Endothelial cell of umbilical vein (primary cell): ENCODE results near the gene DIS3L2. TPM values are rescaled to one million over a fixed set of nuclear protein-coding genes. Genes with fewer than 3 reads are reported as not detected.

ENCODE experiments used
- BruUV-seq: library from RNA; stranded (reverse); fragments of 400-500 nt; replicated peaks from 2 replicates; lab custom pipeline; 2021; lab: Mats Ljungman, UMichigan
- CTCF ChIA-PET: fragments of 300-600, 350-600 bp; sonication (Branson Sonifier 250); formaldehyde crosslinking; loops from one replicate; lab custom pipeline; 2021; ENCODE audit warnings: antibody characterized with exemption, inconsistent platforms; lab: Charles Lee
- POLR2A ChIA-PET: fragments of 300-600, 350-600 bp; sonication (Branson Sonifier 250); formaldehyde crosslinking; loops from one replicate; lab custom pipeline; 2021; ENCODE audit warnings: antibody characterized with exemption, inconsistent platforms; lab: Charles Lee
- DNase-seq: peaks from one replicate; pipeline ENCODE4 v3.0.0-alpha.2; 2011; ENCODE audit warnings: low read depth, low spot score
- FAIRE-seq: peaks from 2 replicates; lab custom pipeline; 2011; peaks lifted over from hg19 to GRCh38; lab: Jason Lieb, UNC
- H2AFZ ChIP-seq: 2 replicates; pipeline ENCODE4 v1.6.0; 2012; ENCODE audit warnings: low read depth, low read length, control low read depth, inconsistent platforms
- H3K27ac ChIP-seq: 2 replicates; pipeline ENCODE4 v1.5.1; 2011; ENCODE audit warnings: low read depth, mild to moderate bottlenecking, control low read depth, low read length, moderate library complexity; ENCODE audit not compliant: insufficient read depth
- H3K27me3 ChIP-seq, 2 experiments: 2 replicates each; pipeline versions ENCODE4 v1.6.0 to v1.6.1; 2011; ENCODE audit warnings: low read length in 2 of 2, mixed read lengths in 1 of 2; ENCODE audit not compliant: control insufficient read depth in 2 of 2, insufficient read depth in 2 of 2
- H3K36me3 ChIP-seq, 2 experiments: 2 replicates in 1 of 2; 3 replicates in 1 of 2; pipeline ENCODE4 v1.5.1; 2011; ENCODE audit warnings: low read length in 2 of 2, mild to moderate bottlenecking in 1 of 2, moderate library complexity in 1 of 2; ENCODE audit not compliant: control insufficient read depth in 2 of 2, insufficient read depth in 2 of 2; ENCODE audit errors: extremely low read depth in 1 of 2
- H3K4me1 ChIP-seq: 3 replicates; pipeline ENCODE4 v1.5.1; 2011; ENCODE audit warnings: mild to moderate bottlenecking, low read length; ENCODE audit not compliant: control insufficient read depth, insufficient read depth; ENCODE audit errors: extremely low read depth
- H3K4me2 ChIP-seq: 2 replicates; pipeline ENCODE4 v1.6.1; 2011; ENCODE audit warnings: low read length, control low read depth, mixed read lengths; ENCODE audit not compliant: insufficient read depth
- H3K4me3 ChIP-seq, 3 experiments: fragments of 200-600 bp in 1 of 3; sonication (generic), shearing (Covaris generic) in 1 of 3; replicated peaks in 1 of 3; 2 replicates each; pipeline ENCODE4 v1.5.1; 2011 to 2016; ENCODE audit warnings: control low read depth in 3 of 3, low read length in 3 of 3, mild to moderate bottlenecking in 2 of 3, inconsistent platforms in 1 of 3, low read depth in 1 of 3, moderate library complexity in 1 of 3; ENCODE audit not compliant: insufficient read depth in 1 of 3
- H3K79me2 ChIP-seq: 2 replicates; pipeline ENCODE4 v1.6.0; 2012; ENCODE audit warnings: low read length, inconsistent platforms; ENCODE audit not compliant: control insufficient read depth, insufficient read depth
- H3K9ac ChIP-seq: replicated peaks from 2 replicates; pipeline ENCODE3; 2011; ENCODE audit warnings: low read length, control low read depth; ENCODE audit not compliant: insufficient read depth; ENCODE audit errors: extremely low read depth
- H3K9me1 ChIP-seq: replicated peaks from 3 replicates; pipeline ENCODE4 v1.6.0; 2011; ENCODE audit warnings: mild to moderate bottlenecking, low read length; ENCODE audit not compliant: control insufficient read depth, insufficient read depth; ENCODE audit errors: extremely low read depth
- H3K9me3 ChIP-seq: replicated peaks from 2 replicates; pipeline ENCODE4 v1.5.1; 2012; ENCODE audit warnings: low read length, inconsistent platforms; ENCODE audit not compliant: control insufficient read depth, insufficient read depth
- H4K20me1 ChIP-seq: replicated peaks from 2 replicates; pipeline ENCODE3; 2011; ENCODE audit warnings: mild to moderate bottlenecking, low read length; ENCODE audit not compliant: control insufficient read depth, insufficient read depth; ENCODE audit errors: extremely low read depth
- CTCF ChIP-seq, 2 donors: IDR thresholded peaks; 1 replicate in 1 of 2; 2 replicates in 1 of 2; pipeline ENCODE4 v1.5.1; 2011; ENCODE audit warnings: low read length in 2 of 2, mild to moderate bottlenecking in 2 of 2, moderate library complexity in 2 of 2, control low read depth in 1 of 2, inconsistent platforms in 1 of 2, low read depth in 1 of 2; ENCODE audit not compliant: insufficient read depth in 1 of 2; ENCODE audit errors: extremely low read depth in 1 of 2
- EZH2 ChIP-seq: IDR thresholded peaks from 2 replicates; pipeline ENCODE4 v1.6.1; 2012; ENCODE audit warnings: borderline replicate concordance, low read depth, mild to moderate bottlenecking, moderate library complexity, low read length, inconsistent platforms; ENCODE audit not compliant: severe bottlenecking
- FOS ChIP-seq: IDR thresholded peaks from 2 replicates; pipeline ENCODE4 v1.6.1; 2011; ENCODE audit warnings: mild to moderate bottlenecking, low read length, moderate library complexity, borderline replicate concordance; ENCODE audit not compliant: insufficient read depth
- GATA2 ChIP-seq: IDR thresholded peaks from 2 replicates; pipeline ENCODE4 v1.7.0; 2011; ENCODE audit warnings: low read depth, mild to moderate bottlenecking, moderate library complexity, mixed read lengths, low read length; ENCODE audit not compliant: insufficient read length, insufficient read depth
- JUN ChIP-seq: IDR thresholded peaks from 2 replicates; pipeline ENCODE4 v1.6.1; 2011; ENCODE audit warnings: borderline replicate concordance, low read depth; ENCODE audit not compliant: insufficient read length, insufficient read depth
- MAX ChIP-seq: IDR thresholded peaks from 2 replicates; pipeline ENCODE4 v1.6.1; 2011; ENCODE audit not compliant: insufficient read depth, insufficient read length
- MYC ChIP-seq: IDR thresholded peaks from one replicate; pipeline ENCODE4 v1.6.1; 2011; ENCODE audit warnings: mild to moderate bottlenecking, low read depth, low read length
- POLR2A ChIP-seq: IDR thresholded peaks from 2 replicates; pipeline ENCODE4 v1.6.1; 2012; ENCODE audit warnings: low read depth, mild to moderate bottlenecking, control low read depth, low read length
- POLR2AphosphoS5 ChIP-seq: IDR thresholded peaks from 2 replicates; pipeline ENCODE4 v1.6.1; 2012; ENCODE audit warnings: low read depth, mild to moderate bottlenecking, control low read depth, low read length, moderate library complexity; ENCODE audit not compliant: insufficient read depth
- dilution Hi-C: fragments of 300-500 bp; cut with MboI; formaldehyde crosslinking; loops from one replicate; pipeline ENCODE4 v1.15.0; 2019; ENCODE audit warnings: low sequenced_read_pairs; ENCODE audit not compliant: extremely low pct_ligation_motif_present
- intact Hi-C: fragments of 100-400 bp; cut with micrococcal nuclease; formaldehyde crosslinking; loops from one replicate; pipeline ENCODE4 v1.10.0; 2022
- polyA plus RNA-seq, 4 experiments: library from polyadenylated mRNA; depleted of rRNA in 3 of 4; stranded (reverse) in 3 of 4; unstranded in 1 of 4; fragments of >200 nt; gene quantifications; 2 replicates each; pipeline versions ENCODE4 v1.2.1 to v1.2.3, GENCODE V29; 2011 to 2012; ENCODE audit warnings: missing spikeins in 1 of 4
- total RNA-seq: library from RNA; stranded (reverse); gene quantifications from 2 replicates; pipeline ENCODE4 v1.2.3, GENCODE V29; 2021

The DIS3L2 gene
- total and polyA plus RNA-seq, 2 donors (not counting 3 experiments of a cell fraction or from before 2014, with no cell fraction given) = 14.6 to 31.2 TPM

- H3K4me2 ChIP-seq = no peak overlapping the region
- H3K4me3 ChIP-seq = no peak overlapping the region
- no peak overlapping the region for H3K27ac ChIP-seq
- no peaks in the 10 kb centered on the region for H3K4me1 ChIP-seq
- no peak for DNase-seq
- dilution Hi-C loops (no loop called here), intact Hi-C loops (no loop called here)
- peaks cover 0 to 3% of the 10 kb centered on the region in 2 experiments for H3K36me3 ChIP-seq
- no TSS peak for BruUV-seq
- no peaks in the 10 kb centered on the region for H4K20me1 ChIP-seq
- ChIA-PET POLR2A (no interaction called here), CTCF (interaction anchor here (0.8 to 2.2 kb wide), 2 partner anchors 14 to 120 kb away, joined by 4 to 8 read pairs; no protein-coding TSS in a partner anchor)
- no peak overlapping the region for H2AFZ ChIP-seq
- H3K79me2 ChIP-seq = no peaks in the 10 kb centered on the region
- no peaks in the 10 kb centered on the region for H3K27me3 ChIP-seq
- no peak for FAIRE-seq
- no peak overlapping the region for H3K9ac ChIP-seq
- TF ChIP-seq MAX = no peak
- no peak for TF ChIP-seq POLR2AphosphoS5
- no peak for TF ChIP-seq CTCF (IDR thresholded peaks at IDR 0.05; ENCODE audit: extremely low read depth in 1 of 2, insufficient read depth in 1 of 2, low read depth in 1 of 2, low read length in 2 of 2)
- TF ChIP-seq POLR2A = no peak
- H3K9me1 ChIP-seq = no peaks in the 10 kb centered on the region
- H3K9me3 ChIP-seq = no peaks in the 10 kb centered on the region
Observed at GRCh38 chr2:232022718-232023117, 61.2 kb downstream of the DIS3L2 start.

GRCh38 chr2:232023426-232023825 lies 61.9 kb downstream of the DIS3L2 start:
- Histone ChIP-seq H3K9ac (no peak overlapping the region), H3K4me2 (no peak overlapping the region), H3K9me3 (no peaks in the 10 kb centered on the region), H4K20me1 (no peaks in the 10 kb centered on the region), H3K4me1 (no peaks in the 10 kb centered on the region), H2AFZ (no peak overlapping the region), H3K27ac (no peak overlapping the region), H3K4me3 (no peak overlapping the region), H3K79me2 (no peaks in the 10 kb centered on the region), H3K9me1 (no peaks in the 10 kb centered on the region), H3K27me3 (no peaks in the 10 kb centered on the region), H3K36me3 (peaks cover 0 to 3% of the 10 kb centered on the region in 2 experiments)
- intact Hi-C loops = no loop called here
- CTCF ChIA-PET = interaction anchor here (0.8 to 2.2 kb wide), 2 partner anchors 14 to 119 kb away, joined by 4 to 8 read pairs; no protein-coding TSS in a partner anchor
- POLR2A ChIA-PET = no interaction called here
- dilution Hi-C loops = no loop called here
- FAIRE-seq (no peak), DNase-seq (no peak)
- no TSS peak for BruUV-seq
- TF ChIP-seq GATA2 (no peak), EZH2 (no peak), CTCF (IDR thresholded peaks at IDR 0.05; ENCODE audit: extremely low read depth in 1 of 2, insufficient read depth in 1 of 2, low read depth in 1 of 2, low read length in 2 of 2) (no peak), POLR2AphosphoS5 (no peak), FOS (no peak), JUN (no peak), MYC (no peak), POLR2A (no peak), MAX (no peak)
